Subcutaneous adipose tissue (tissue), 4 donors: ENCODE results near the gene IFFO2. TPM values are rescaled to one million over a fixed set of nuclear protein-coding genes. Genes with fewer than 3 reads are reported as not detected.

Source experiments
- total RNA-seq, 4 donors: library from RNA; depleted of rRNA; stranded (reverse); fragments of >200 nt; gene quantifications; one replicate each; pipeline ENCODE4 v1.1.0, GENCODE V29; 2016
- TF ChIP-seq, protein P1 (sequence below): fragments of 450-650 bp; IDR thresholded peaks from one replicate; pipeline ENCODE4 v1.5.1; 2016; ENCODE audit warnings: low read depth, mild to moderate bottlenecking, control low read depth, antibody characterized with exemption, moderate library complexity

The IFFO2 gene
- total RNA-seq, 4 donors from 2014 or later = 2.0 to 12.8 (median 4.8) TPM

DNA sequence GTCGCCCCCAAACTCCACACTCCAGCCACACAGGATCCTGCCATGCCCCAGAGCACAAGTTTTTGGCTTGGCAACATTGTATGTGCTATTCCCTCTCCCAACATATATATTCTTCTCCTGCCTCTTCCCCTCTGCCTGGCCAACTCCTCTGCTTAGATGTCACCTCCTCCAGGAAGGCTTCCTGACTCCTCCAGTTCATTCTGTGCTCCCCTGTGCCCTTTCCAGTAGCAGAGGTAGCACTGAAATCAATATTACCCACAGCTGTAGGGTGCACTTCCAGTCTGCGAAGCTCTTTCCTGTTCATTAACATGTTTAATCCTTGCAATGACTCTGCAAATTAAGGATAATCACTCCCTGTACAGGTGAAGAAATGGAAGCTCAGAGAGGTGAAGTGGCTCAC is 75.3 kb downstream of the IFFO2 start:
- TF ChIP-seq, protein P1, sequence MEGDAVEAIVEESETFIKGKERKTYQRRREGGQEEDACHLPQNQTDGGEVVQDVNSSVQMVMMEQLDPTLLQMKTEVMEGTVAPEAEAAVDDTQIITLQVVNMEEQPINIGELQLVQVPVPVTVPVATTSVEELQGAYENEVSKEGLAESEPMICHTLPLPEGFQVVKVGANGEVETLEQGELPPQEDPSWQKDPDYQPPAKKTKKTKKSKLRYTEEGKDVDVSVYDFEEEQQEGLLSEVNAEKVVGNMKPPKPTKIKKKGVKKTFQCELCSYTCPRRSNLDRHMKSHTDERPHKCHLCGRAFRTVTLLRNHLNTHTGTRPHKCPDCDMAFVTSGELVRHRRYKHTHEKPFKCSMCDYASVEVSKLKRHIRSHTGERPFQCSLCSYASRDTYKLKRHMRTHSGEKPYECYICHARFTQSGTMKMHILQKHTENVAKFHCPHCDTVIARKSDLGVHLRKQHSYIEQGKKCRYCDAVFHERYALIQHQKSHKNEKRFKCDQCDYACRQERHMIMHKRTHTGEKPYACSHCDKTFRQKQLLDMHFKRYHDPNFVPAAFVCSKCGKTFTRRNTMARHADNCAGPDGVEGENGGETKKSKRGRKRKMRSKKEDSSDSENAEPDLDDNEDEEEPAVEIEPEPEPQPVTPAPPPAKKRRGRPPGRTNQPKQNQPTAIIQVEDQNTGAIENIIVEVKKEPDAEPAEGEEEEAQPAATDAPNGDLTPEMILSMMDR = no peak

DNA sequence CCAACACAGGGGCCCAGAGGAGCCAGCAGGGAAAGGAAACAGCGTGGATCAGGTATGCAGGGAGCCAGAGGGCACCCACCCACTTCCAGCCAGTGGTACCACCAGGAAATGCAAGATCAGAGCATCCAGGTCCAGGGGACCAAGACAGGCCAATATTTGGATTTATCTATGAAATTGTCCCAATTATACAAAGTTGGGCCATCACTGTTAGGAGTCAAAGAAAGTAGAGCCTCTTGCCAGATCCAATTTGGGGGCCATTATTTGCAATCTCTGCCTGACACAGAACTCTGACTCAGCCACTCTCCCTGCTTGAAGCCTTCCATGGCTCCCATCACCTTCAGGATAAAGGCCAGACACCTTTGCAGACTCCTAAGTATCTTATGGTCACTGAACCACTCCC is 75.9 kb downstream of the IFFO2 start:
- TF ChIP-seq, protein P1 = no peak

DNA sequence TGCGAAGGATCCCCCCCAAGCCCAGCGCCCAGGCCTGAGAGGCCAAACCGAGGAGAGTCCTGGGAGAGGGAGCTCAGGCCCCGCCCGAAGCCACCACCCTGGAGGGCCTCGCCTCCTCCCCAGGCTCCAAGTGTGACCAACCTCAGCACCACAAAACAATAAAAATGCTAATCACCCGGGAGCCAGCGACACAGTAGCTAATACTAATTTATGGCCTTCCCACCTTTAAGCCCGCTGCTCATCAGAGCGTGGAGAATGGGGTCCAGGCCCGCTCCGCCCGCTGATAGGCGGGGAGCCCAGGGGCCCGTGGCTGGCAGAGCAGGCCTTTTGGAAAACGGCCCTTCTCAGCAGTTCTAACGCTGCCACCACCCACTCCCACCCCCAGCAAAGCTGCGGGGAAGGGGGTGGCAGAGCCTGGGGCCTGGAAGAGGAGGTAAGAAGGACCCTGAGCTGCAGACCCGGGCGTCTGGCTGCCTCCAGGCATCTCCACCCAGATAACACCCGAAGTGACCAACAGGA is 76.6 kb downstream of the IFFO2 start:
- TF ChIP-seq, protein P1 = no peak

DNA sequence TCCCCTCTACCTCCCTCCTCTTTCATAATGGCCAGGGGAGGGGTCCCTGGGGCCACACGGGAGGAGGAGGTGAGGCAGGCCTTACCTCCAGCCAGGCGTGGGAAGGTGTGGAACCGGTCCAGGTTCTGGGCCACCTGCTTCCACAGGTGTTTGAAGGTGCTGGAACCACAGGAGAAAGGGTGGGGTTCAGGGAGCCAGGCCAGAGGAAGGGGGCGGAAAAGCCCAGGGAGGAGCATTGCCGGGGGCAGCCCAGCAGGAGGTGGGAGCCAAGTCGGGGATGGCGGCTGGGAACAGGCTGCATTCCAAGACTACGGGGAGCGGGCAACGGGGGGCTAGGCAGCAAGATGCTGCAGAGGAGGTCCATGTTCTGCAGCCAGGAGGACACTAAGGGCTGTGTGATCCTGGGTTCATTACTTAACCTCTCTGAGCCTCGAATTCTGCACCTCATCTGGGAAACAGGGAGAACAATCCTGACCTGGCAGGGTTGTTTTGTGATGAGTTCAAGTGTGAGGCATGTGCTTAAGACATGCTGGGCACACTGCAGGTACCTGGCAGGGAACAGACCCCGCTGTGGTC is 77.2 kb downstream of the IFFO2 start:
- TF ChIP-seq, protein P1 = no peak

DNA sequence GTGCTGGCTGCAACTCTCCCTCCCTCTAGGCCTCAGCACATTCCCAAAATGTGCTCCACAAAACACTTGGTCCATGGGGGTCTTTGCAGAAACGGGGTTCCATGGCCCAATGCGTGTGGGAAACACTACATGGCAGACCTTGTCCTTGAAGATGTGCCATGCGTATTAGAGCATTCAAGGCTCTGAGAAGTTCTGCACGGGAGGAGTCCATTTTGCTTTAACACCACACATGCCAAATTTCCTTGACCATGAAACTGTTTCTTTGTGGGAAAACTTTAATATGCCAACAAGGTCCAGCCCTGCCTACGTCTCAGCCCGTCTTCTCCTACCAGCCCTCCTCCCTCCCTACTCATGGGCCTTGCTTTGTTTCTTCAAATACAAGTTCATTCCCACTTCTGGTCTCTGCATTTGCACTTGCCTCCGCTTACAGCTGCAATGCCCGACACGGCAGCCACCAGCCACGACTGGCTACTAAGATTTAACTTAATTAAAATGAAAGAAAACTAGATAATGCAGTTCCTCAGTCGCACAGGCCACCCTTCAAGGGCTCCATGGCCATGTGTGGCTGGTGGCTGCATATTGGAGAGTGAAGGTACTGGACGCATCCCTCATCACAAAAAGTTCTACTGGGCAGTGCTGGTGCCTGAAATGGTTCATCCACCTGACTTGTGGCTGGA is 77.8 kb downstream of the IFFO2 start:
- TF ChIP-seq, protein P1 = no peak

DNA sequence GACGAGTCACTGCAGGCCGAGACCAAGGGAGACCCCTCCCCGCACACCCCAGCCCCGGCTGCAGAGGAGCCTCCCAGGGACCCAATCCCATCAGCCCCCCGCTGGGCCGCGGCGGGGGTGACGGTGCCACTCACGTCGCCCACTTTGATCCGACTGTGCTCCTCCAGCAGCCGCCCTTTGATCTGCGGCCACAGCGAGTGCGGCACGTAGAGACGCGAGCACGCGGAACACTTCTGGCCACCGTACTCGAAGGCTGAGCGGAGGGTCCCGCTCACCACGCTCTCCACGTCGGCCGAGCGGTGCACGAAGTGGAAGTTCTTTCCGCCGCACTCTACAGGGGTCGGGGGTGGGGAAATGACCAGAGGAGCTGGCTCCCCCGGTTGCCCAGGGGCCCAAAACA is 79.2 kb downstream of the IFFO2 start:
- TF ChIP-seq, protein P1 = no peak

DNA sequence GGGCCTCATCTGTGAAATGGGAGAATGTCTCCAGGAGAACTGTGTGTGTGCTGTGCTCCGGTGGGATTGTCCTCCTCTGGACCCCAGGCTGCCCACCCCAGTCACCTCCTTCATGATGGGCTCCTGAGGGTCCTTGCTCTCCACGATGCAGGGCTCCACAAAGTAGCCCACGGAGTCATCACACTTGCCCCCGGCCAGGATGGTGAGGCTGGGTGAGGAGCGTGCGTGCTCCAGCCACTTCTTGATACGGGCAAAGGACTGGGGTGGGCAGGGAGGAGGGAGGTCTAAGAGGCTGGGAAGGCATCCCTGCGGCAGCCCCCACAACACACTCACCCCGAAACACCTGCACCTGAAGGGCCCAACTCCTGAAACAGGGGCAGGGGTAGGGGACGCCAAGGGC is 80.3 kb downstream of the IFFO2 start:
- TF ChIP-seq, protein P1 = no peak
